SU-DHL-6 (cell line): ENCODE results near the gene AGBL3.

Experiments used
- H2AFZ ChIP-seq: fragments of 200-600 bp; sonication (generic); 2 replicates; pipeline ENCODE4 v1.6.1; 2014; ENCODE audit warnings: low read depth, mild to moderate bottlenecking, moderate library complexity, mixed read lengths, antibody characterized with exemption, low read length; ENCODE audit not compliant: severe bottlenecking
- H3F3A ChIP-seq: fragments of 200-600 bp; shearing (Covaris generic); 2 replicates; pipeline ENCODE4 v1.6.0; 2016; ENCODE audit warnings: antibody characterized with exemption, mild to moderate bottlenecking; ENCODE audit not compliant: insufficient read depth
- H3K27ac ChIP-seq: fragments of 200-600 bp; sonication (generic); 2 replicates; pipeline ENCODE4 v1.5.1; 2016; ENCODE audit warnings: low read depth, mild to moderate bottlenecking, low read length, moderate library complexity, mixed read lengths
- H3K27me3 ChIP-seq: fragments of 200-600 bp; sonication (generic), shearing (Covaris generic); 2 replicates; pipeline ENCODE4 v1.6.0; 2014; ENCODE audit warnings: mild to moderate bottlenecking, low read length
- H3K36me3 ChIP-seq: fragments of 200-600 bp; sonication (generic); 2 replicates; pipeline ENCODE4 v1.6.1; 2014; ENCODE audit warnings: mild to moderate bottlenecking, low read length, mixed read lengths
- H3K4me2 ChIP-seq: fragments of 300-600, 200-600 bp; shearing (Covaris generic), sonication (generic); 2 replicates; pipeline ENCODE4 v1.6.0; 2014; ENCODE audit warnings: low read length, low read depth, mild to moderate bottlenecking; ENCODE audit not compliant: poor library complexity, severe bottlenecking
- H3K4me3 ChIP-seq: fragments of 200-600 bp; sonication (generic); 2 replicates; pipeline ENCODE4 v1.5.1; 2014; ENCODE audit warnings: antibody characterized with exemption, low read length, mild to moderate bottlenecking, mixed read lengths; ENCODE audit not compliant: insufficient read depth, poor library complexity, severe bottlenecking
- H3K79me2 ChIP-seq: fragments of 200-600 bp; sonication (generic); 2 replicates; pipeline ENCODE4 v1.6.1; 2014; ENCODE audit warnings: mild to moderate bottlenecking, low read length, moderate library complexity; ENCODE audit not compliant: insufficient read depth
- H3K9ac ChIP-seq: fragments of 200-600 bp; sonication (generic); 2 replicates; pipeline ENCODE4 v1.7.0; 2014; ENCODE audit warnings: mild to moderate bottlenecking, low read length
- H3K9me2 ChIP-seq: fragments of 200-600 bp; sonication (generic); replicated peaks from 2 replicates; pipeline ENCODE4 v1.6.1; 2014; ENCODE audit warnings: low read length; ENCODE audit not compliant: insufficient read depth
- H3K9me3 ChIP-seq: fragments of 200-600 bp; sonication (generic); 2 replicates; pipeline ENCODE4 v1.6.1; 2014; ENCODE audit warnings: low read length, mixed read lengths; ENCODE audit not compliant: insufficient read depth
- H4K20me1 ChIP-seq: fragments of 200-600 bp; sonication (generic); 2 replicates; pipeline ENCODE4 v1.6.1; 2014; ENCODE audit warnings: low read depth, mild to moderate bottlenecking, antibody characterized with exemption, low read length, moderate library complexity, mixed read lengths
- EZH2phosphoT487 ChIP-seq: fragments of 200-600 bp; sonication (generic), shearing (Covaris generic); conservative IDR thresholded peaks from 2 replicates; pipeline ENCODE4 v1.6.1; 2018; ENCODE audit warnings: mild to moderate bottlenecking, antibody characterized with exemption, low read length, moderate library complexity, mixed read lengths
- TF ChIP-seq, protein P1 (sequence below): fragments of 200-600 bp; sonication (generic); IDR thresholded peaks from one replicate; pipeline ENCODE4 v1.5.1; 2017; ENCODE audit warnings: antibody characterized with exemption, mild to moderate bottlenecking, low read length, moderate library complexity; ENCODE audit not compliant: insufficient read depth, poor library complexity, severe bottlenecking

Gene AGBL3

DNA sequence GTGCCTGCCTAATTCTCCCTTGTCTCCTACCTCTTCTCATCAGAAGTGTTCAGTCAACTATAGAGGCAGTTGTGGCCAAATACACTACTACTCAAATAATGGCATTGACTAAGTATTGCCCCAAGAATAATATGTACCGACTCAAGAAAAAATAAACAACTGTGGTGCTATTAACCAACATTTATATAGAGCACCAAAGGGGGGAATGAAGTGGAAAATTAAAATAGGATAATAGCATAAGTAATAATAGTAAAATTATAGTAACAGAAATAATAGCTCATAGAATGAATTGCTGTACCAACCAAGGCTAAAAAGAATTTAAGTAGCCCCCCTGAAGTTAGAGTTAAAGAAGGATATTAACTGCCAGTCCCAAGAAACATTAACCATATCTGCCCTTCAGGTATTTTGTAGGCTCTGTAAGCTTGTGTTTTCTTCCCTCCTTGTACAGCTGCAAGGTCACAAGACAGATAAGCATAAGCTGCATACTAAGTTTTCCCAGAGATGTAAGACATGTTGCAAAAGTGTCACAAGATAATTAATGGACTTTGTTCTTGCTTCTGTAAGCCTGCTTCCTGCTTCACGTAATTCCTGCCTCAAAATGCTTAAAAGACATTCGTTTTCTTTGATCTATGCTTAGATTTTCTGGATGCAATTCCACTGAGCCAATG lies 195.1 kb downstream of the AGBL3 start:
- Histone ChIP-seq H4K20me1 (no peaks in the 10 kb centered on the region), H3K27ac (no peak overlapping the region), H3K36me3 (peaks cover 5% of the 10 kb centered on the region; the same call in 1 of the 2 replicates), H3K4me2 (no peak overlapping the region), H2AFZ (no peak overlapping the region), H3K4me3 (no peak overlapping the region), H3F3A (no peaks in the 10 kb centered on the region), H3K9me3 (peaks cover 28% of the 10 kb centered on the region; the same call in 1 of the 2 replicates), H3K9me2 (no peaks in the 10 kb centered on the region), H3K9ac (no peak overlapping the region), H3K79me2 (no peaks in the 10 kb centered on the region), H3K27me3 (no peaks in the 10 kb centered on the region)
- TF ChIP-seq, protein P1, sequence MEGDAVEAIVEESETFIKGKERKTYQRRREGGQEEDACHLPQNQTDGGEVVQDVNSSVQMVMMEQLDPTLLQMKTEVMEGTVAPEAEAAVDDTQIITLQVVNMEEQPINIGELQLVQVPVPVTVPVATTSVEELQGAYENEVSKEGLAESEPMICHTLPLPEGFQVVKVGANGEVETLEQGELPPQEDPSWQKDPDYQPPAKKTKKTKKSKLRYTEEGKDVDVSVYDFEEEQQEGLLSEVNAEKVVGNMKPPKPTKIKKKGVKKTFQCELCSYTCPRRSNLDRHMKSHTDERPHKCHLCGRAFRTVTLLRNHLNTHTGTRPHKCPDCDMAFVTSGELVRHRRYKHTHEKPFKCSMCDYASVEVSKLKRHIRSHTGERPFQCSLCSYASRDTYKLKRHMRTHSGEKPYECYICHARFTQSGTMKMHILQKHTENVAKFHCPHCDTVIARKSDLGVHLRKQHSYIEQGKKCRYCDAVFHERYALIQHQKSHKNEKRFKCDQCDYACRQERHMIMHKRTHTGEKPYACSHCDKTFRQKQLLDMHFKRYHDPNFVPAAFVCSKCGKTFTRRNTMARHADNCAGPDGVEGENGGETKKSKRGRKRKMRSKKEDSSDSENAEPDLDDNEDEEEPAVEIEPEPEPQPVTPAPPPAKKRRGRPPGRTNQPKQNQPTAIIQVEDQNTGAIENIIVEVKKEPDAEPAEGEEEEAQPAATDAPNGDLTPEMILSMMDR = no peak
- no peak for TF ChIP-seq EZH2phosphoT487

DNA sequence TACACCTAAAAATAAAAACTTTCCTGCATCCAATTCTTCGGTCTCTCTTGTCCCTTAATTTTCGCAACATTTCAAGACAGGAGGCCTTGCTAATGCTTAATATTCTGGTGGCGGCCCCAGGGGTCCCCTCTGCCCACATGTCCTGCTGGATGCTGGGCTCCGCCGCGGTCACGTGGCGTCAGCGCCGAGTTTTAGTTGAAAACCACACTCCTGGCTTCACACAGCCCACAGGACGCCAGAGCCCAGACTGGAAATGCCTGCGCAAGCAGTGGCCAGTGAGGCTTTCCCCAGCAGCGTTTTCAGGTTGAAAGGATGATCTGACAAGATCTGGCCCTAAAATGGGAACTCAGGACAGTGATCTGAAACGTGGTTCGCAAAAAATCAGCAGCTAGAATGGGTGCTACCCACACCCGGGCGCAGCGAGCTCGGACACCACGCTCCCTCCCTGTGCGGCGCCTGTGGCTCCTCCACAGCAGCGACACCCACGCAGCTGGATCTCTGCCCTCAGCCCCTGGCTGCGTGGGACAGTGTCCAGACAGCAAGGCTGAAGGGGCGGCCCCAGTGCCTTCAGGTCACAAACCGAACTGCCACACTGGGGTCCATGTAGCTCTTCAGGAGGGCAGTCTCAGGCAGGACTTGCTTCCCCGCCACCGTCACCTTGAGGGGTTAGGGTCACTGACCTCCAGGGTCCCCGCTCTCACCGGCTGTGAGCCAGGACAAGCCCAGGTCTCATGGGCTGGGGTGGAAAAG lies 195.8 kb downstream of the AGBL3 start:
- H3K4me3 ChIP-seq = no peak overlapping the region
- no peak overlapping the region for H3K27ac ChIP-seq
- H4K20me1 ChIP-seq = no peaks in the 10 kb centered on the region
- H3K27me3 ChIP-seq = no peaks in the 10 kb centered on the region
- H3F3A ChIP-seq = no peaks in the 10 kb centered on the region
- H2AFZ ChIP-seq = no peak overlapping the region
- TF ChIP-seq, protein P1 = no peak
- no peak for TF ChIP-seq EZH2phosphoT487
- peaks cover 28% of the 10 kb centered on the region; the same call in 1 of the 2 replicates for H3K9me3 ChIP-seq
- H3K79me2 ChIP-seq = no peaks in the 10 kb centered on the region
- no peak overlapping the region for H3K9ac ChIP-seq
- H3K4me2 ChIP-seq = no peak overlapping the region
- peaks cover 5% of the 10 kb centered on the region; the same call in 1 of the 2 replicates for H3K36me3 ChIP-seq
- no peaks in the 10 kb centered on the region for H3K9me2 ChIP-seq

DNA sequence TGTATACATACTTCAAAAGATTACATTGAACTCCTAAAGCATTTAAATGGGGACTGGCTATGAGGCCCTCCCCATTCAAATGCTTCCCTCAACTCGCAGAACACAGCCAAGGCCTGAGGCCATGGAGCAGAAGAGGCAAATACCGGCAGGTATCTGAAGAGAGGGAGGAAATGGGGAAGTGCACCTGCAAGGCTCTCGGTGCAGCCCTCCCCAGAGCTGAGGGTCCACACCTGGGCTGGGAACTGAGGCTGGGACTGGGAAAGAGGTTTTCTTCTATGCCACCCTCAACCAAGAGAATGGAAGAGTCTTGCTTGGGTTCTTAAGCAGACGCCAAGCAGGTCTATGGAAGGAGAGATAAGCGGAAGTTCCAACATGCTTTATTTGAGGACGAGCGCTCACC lies 197.2 kb downstream of the AGBL3 start:
- H3K4me2 ChIP-seq = no peak overlapping the region
- no peaks in the 10 kb centered on the region for H4K20me1 ChIP-seq
- no peaks in the 10 kb centered on the region for H3K27me3 ChIP-seq
- no peak overlapping the region for H3K9ac ChIP-seq
- H3K79me2 ChIP-seq = no peaks in the 10 kb centered on the region
- peaks cover 28% of the 10 kb centered on the region; the same call in 1 of the 2 replicates for H3K9me3 ChIP-seq
- H3K9me2 ChIP-seq = no peaks in the 10 kb centered on the region
- H3K27ac ChIP-seq = no peak overlapping the region
- TF ChIP-seq, protein P1 = no peak
- no peak for TF ChIP-seq EZH2phosphoT487
- peaks cover 5% of the 10 kb centered on the region; the same call in 1 of the 2 replicates for H3K36me3 ChIP-seq
- H3K4me3 ChIP-seq = no peak overlapping the region
- no peaks in the 10 kb centered on the region for H3F3A ChIP-seq
- no peak overlapping the region for H2AFZ ChIP-seq
